Measurements from ENCODE around the gene DRC7. TPM values are rescaled to one million over a fixed set of nuclear protein-coding genes. Genes with fewer than 3 reads are reported as not detected.

Gene DRC7
- total RNA-seq, 3 donors from 2014 or later, result 1.5 TPM; not detected in 2

GRCh38 chr16:57747091-57747490 lies 52.5 kb downstream of the DRC7 start:
- Histone ChIP-seq H3K36me3 (no peaks in the 10 kb centered on the region), H3K4me1 (no peaks in the 10 kb centered on the region), H3K27me3 (no peaks in the 10 kb centered on the region), H3K4me3 (no peak overlapping the region), H3K27ac (no peak overlapping the region), H3K9me3 (no peaks in the 10 kb centered on the region)
- intact Hi-C loops (cut with DNase I; ENCODE audit: low total_unique reads), result loop anchor here (5.0 kb wide), 1 partner anchor 480 kb away; no protein-coding TSS in a partner anchor
- no peak for DNase-seq (ENCODE audit: low spot score in 2 of 2)
- TF ChIP-seq POLR2A (IDR thresholded peaks at IDR 0.05), result no peak
- TF ChIP-seq POLR2AphosphoS5 (IDR thresholded peaks at IDR 0.05), result no peak
- no peak for TF ChIP-seq CTCF (IDR thresholded peaks at IDR 0.05)

GRCh38 chr16:57747496-57747895 lies 52.9 kb downstream of the DRC7 start:
- H3K36me3 ChIP-seq, result no peaks in the 10 kb centered on the region
- DNase-seq (ENCODE audit: low spot score in 2 of 2), result no peak
- no peaks in the 10 kb centered on the region for H3K4me1 ChIP-seq
- H3K4me3 ChIP-seq, result no peak overlapping the region
- H3K27ac ChIP-seq, result no peak overlapping the region
- intact Hi-C loops (cut with DNase I; ENCODE audit: low total_unique reads), result loop anchor here (5.0 kb wide), 1 partner anchor 480 kb away; no protein-coding TSS in a partner anchor
- H3K27me3 ChIP-seq, result no peaks in the 10 kb centered on the region
- no peaks in the 10 kb centered on the region for H3K9me3 ChIP-seq
- TF ChIP-seq POLR2AphosphoS5 (IDR thresholded peaks at IDR 0.05) (no peak), CTCF (IDR thresholded peaks at IDR 0.05) (no peak), POLR2A (IDR thresholded peaks at IDR 0.05) (no peak)

GRCh38 chr16:57747996-57748395 lies 53.4 kb downstream of the DRC7 start:
- TF ChIP-seq POLR2A (IDR thresholded peaks at IDR 0.05) (no peak), CTCF (IDR thresholded peaks at IDR 0.05) (no peak), POLR2AphosphoS5 (IDR thresholded peaks at IDR 0.05) (no peak)
- Histone ChIP-seq H3K4me1 (no peaks in the 10 kb centered on the region), H3K36me3 (no peaks in the 10 kb centered on the region), H3K9me3 (no peaks in the 10 kb centered on the region), H3K4me3 (no peak overlapping the region), H3K27ac (no peak overlapping the region), H3K27me3 (no peaks in the 10 kb centered on the region)
- intact Hi-C loops (cut with DNase I; ENCODE audit: low total_unique reads), result loop anchor here (5.0 kb wide), 1 partner anchor 479 kb away; no protein-coding TSS in a partner anchor
- no peak for DNase-seq (ENCODE audit: low spot score in 2 of 2)

GRCh38 chr16:57748596-57748995 lies 54.0 kb downstream of the DRC7 start:
- Histone ChIP-seq H3K4me3 (no peak overlapping the region), H3K36me3 (no peaks in the 10 kb centered on the region), H3K4me1 (no peaks in the 10 kb centered on the region), H3K27ac (no peak overlapping the region), H3K27me3 (no peaks in the 10 kb centered on the region), H3K9me3 (no peaks in the 10 kb centered on the region)
- TF ChIP-seq CTCF (IDR thresholded peaks at IDR 0.05), result no peak
- no peak for TF ChIP-seq POLR2A (IDR thresholded peaks at IDR 0.05)
- no peak for TF ChIP-seq POLR2AphosphoS5 (IDR thresholded peaks at IDR 0.05)
- DNase-seq (ENCODE audit: low spot score in 2 of 2), result no peak
- intact Hi-C loops (cut with DNase I; ENCODE audit: low total_unique reads), result loop anchor here (5.0 kb wide), 1 partner anchor 479 kb away; no protein-coding TSS in a partner anchor

GRCh38 chr16:57749101-57749692 lies 54.6 kb downstream of the DRC7 start:
- Histone ChIP-seq H3K27ac (no peak overlapping the region), H3K36me3 (no peaks in the 10 kb centered on the region), H3K9me3 (no peaks in the 10 kb centered on the region), H3K4me1 (no peaks in the 10 kb centered on the region), H3K27me3 (no peaks in the 10 kb centered on the region), H3K4me3 (no peak overlapping the region)
- DNase-seq (ENCODE audit: low spot score in 2 of 2), result no peak
- no peak for TF ChIP-seq CTCF (IDR thresholded peaks at IDR 0.05)
- TF ChIP-seq POLR2A (IDR thresholded peaks at IDR 0.05), result no peak
- no peak for TF ChIP-seq POLR2AphosphoS5 (IDR thresholded peaks at IDR 0.05)
- intact Hi-C loops (cut with DNase I; ENCODE audit: low total_unique reads), result loop anchor here (5.0 kb wide), 1 partner anchor 478 kb away; no protein-coding TSS in a partner anchor

Data from breast epithelium (tissue), 4 donors.